ENCODE results near the gene MMP24. TPM values are rescaled to one million over a fixed set of nuclear protein-coding genes. Genes with fewer than 3 reads are reported as not detected.

MMP24 gene
- 0.39 and 1.7 TPM in 2 replicates for total RNA-seq

GRCh38 chr20:35226126-35226883 is at the start of gene MMP24:
Gene MMP24, plus strand, starts transcription at chr20:35226690. Its CDS starts 49 bp downstream, at chr20:35226739.

GRCh38 chr20:35277531-35278395 is 51.3 kb downstream of the MMP24 start, which contains the start of gene MMP24OS:
Gene MMP24OS, minus strand, starts transcription at chr20:35278122. Its CDS starts 193 bp downstream, at chr20:35277929.

GRCh38 chr20:35284267-35284991 is 57.9 kb downstream of the MMP24 start, which contains the start of gene EIF6:
Gene EIF6, minus strand, starts transcription at chr20:35284772. Its CDS starts 285 bp downstream, at chr20:35284487.

GRCh38 chr20:35291654-35292503 is 65.4 kb downstream of the MMP24 start, which contains the start of gene FAM83C:
Gene FAM83C, minus strand, starts transcription at chr20:35292425. Its CDS starts 121 bp downstream, at chr20:35292304.

Small RNA genes within 50 kb of the gene (small RNA-seq; reads per million reads assigned to genes)
- gene MT1P3 (not detected), gene RNA5SP483 (not detected)

Other genes starting within 250 kb of the MMP24 start
- gene TRPC4AP, start 133.9 kb upstream of the MMP24 start, total RNA-seq: 85.6 and 90.9 TPM in 2 replicates
- gene EDEM2, start 79.4 kb upstream of the MMP24 start, total RNA-seq: 31.8 and 49.0 TPM in 2 replicates
- 28.7 and 30.6 TPM in 2 replicates for gene PROCR, start 54.6 kb upstream of the MMP24 start, total RNA-seq
- gene MMP24OS, start 51.4 kb downstream of the MMP24 start, total RNA-seq: 17.9 and 31.8 TPM in 2 replicates
- gene EIF6, start 58.1 kb downstream of the MMP24 start, total RNA-seq: 109 and 163 TPM in 2 replicates
- gene FAM83C, start 65.7 kb downstream of the MMP24 start, total RNA-seq: under 0.01 and 0.33 TPM in 2 replicates
- gene UQCC1, start 185.3 kb downstream of the MMP24 start, total RNA-seq: 18.1 and 22.4 TPM in 2 replicates
- gene GDF5, start 211.5 kb downstream of the MMP24 start, total RNA-seq: under 0.01 TPM in 1 of 2 replicates, not detected in the other
- gene CEP250, start 228.9 kb downstream of the MMP24 start, total RNA-seq: 13.9 and 16.1 TPM in 2 replicates

All from placental epithelial cell (primary cell).